IMR-90 (cell line): ENCODE results near the gene CST3.

ENCODE experiments used
- CEBPB ChIP-seq: IDR thresholded peaks from 2 replicates; pipeline ENCODE4 v1.6.1; 2012; ENCODE audit warnings: low read depth, low read length, improper control_type of control experiment
- CTCF ChIP-seq: conservative IDR thresholded peaks from 2 replicates; pipeline ENCODE4 v1.5.1; 2012; ENCODE audit warnings: mild to moderate bottlenecking, low read depth, low read length, improper control_type of control experiment
- MAZ ChIP-seq: IDR thresholded peaks from 2 replicates; pipeline ENCODE4 v1.6.1; 2012; ENCODE audit warnings: low read depth, mild to moderate bottlenecking, low read length, improper control_type of control experiment, moderate library complexity, borderline replicate concordance
- MXI1 ChIP-seq: IDR thresholded peaks from 2 replicates; pipeline ENCODE4 v1.6.1; 2012; ENCODE audit warnings: low read depth, mild to moderate bottlenecking, low read length, moderate library complexity, borderline replicate concordance
- NFE2L2 ChIP-seq: fragments of 150-350 bp; IDR thresholded peaks from 2 replicates; pipeline ENCODE4 v1.6.1; 2016; ENCODE audit warnings: low read depth, mild to moderate bottlenecking, low read length
- POLR2A ChIP-seq: IDR thresholded peaks from 2 replicates; pipeline ENCODE4 v1.6.1; 2012; ENCODE audit warnings: mild to moderate bottlenecking, low read depth, low read length
- RAD21 ChIP-seq: IDR thresholded peaks from 2 replicates; pipeline ENCODE4 v1.6.1; 2012; ENCODE audit warnings: low read length, improper control_type of control experiment
- RFX5 ChIP-seq: IDR thresholded peaks from 2 replicates; pipeline ENCODE4 v1.8.0; 2012; ENCODE audit warnings: low read depth, mild to moderate bottlenecking, low read length, moderate library complexity
- TF ChIP-seq, protein P1 (sequence below): fragments of 150-350 bp; IDR thresholded peaks from 2 replicates; pipeline ENCODE4 v1.6.1; 2016; ENCODE audit warnings: low read depth, mild to moderate bottlenecking, low read length, moderate library complexity, borderline replicate concordance
- TF ChIP-seq, protein P2 (sequence below): fragments of 150-350 bp; IDR thresholded peaks from 2 replicates; pipeline ENCODE4 v1.6.1; 2017; ENCODE audit warnings: mild to moderate bottlenecking, antibody characterized with exemption, low read length, low read depth

DNA sequence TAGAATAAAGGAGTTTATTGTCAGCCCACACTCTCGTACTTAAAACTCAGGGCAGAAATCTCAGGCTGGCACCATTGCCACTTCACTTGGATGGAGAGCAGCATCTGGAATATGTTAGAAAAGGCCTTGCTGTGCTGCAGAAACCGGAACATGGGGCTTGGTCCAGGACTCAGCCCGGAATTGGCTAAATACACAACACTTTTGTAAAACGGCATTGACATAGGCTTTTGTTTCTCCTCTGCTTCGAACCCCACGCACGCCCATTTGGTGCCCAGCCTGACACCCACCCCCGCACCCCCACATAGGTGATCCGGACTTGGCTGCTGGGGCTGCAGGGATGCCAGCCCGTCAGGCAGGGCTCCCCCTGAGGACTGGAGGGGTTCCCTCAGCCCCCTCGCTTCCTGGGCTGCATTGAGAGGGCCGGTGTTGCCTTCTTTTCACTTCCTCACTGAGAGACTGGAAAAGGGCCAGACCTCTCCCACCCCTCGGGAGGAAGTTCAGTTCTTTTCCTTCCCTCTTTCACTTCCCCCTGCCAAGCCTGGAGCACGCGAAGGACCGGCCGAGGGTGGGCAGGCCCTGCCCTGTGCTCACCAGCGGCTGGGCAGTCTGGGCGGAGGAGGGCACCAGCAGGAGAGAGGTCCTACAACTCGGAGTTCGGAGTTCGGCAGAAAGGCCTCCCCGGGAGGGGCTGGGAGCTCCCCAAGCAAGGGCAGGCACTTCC lies 17.9 kb upstream of the CST3 start:
- TF ChIP-seq RAD21: no peak
- TF ChIP-seq CTCF: no peak
- TF ChIP-seq POLR2A: no peak
- TF ChIP-seq, protein P1, sequence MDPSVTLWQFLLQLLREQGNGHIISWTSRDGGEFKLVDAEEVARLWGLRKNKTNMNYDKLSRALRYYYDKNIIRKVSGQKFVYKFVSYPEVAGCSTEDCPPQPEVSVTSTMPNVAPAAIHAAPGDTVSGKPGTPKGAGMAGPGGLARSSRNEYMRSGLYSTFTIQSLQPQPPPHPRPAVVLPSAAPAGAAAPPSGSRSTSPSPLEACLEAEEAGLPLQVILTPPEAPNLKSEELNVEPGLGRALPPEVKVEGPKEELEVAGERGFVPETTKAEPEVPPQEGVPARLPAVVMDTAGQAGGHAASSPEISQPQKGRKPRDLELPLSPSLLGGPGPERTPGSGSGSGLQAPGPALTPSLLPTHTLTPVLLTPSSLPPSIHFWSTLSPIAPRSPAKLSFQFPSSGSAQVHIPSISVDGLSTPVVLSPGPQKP: no peak
- no peak for TF ChIP-seq MAZ
- TF ChIP-seq, protein P2, sequence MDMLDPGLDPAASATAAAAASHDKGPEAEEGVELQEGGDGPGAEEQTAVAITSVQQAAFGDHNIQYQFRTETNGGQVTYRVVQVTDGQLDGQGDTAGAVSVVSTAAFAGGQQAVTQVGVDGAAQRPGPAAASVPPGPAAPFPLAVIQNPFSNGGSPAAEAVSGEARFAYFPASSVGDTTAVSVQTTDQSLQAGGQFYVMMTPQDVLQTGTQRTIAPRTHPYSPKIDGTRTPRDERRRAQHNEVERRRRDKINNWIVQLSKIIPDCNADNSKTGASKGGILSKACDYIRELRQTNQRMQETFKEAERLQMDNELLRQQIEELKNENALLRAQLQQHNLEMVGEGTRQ: no peak
- TF ChIP-seq CEBPB: no peak
- no peak for TF ChIP-seq MXI1
- TF ChIP-seq NFE2L2: no peak
- no peak for TF ChIP-seq RFX5
